ENCODE results near the gene ZNF275. TPM values are rescaled to one million over a fixed set of nuclear protein-coding genes. Genes with fewer than 3 reads are reported as not detected.

Gene ZNF275
- total RNA-seq, 2 experiments from 2014 or later: 14.2 to 14.7 TPM

DNA sequence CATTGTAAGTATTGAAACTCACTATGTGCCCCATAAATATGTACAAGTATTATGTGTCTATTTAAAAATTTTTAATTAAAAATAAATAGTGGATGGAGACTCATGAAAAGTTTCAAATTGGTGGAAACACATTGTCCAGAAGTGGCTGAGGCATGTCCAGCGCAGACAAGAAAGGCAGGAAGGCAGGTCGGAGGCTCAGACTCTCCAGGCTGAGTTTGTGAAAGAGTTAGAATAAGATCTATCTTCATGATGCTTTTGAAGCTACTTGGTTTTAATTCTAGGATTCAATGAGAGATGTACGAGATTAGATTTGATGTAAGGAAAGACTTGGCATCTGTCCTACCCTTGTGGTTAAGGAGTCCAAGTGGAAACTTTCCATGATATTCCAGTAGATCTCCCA is 32.2 kb upstream of the ZNF275 start:
- DNase-seq: no peak
- H3K27me3 Mint-ChIP-seq: peaks cover 20% of the 10 kb centered on the region
- CTCF ChIA-PET: no interaction called here
- TF ChIP-seq, protein P1, sequence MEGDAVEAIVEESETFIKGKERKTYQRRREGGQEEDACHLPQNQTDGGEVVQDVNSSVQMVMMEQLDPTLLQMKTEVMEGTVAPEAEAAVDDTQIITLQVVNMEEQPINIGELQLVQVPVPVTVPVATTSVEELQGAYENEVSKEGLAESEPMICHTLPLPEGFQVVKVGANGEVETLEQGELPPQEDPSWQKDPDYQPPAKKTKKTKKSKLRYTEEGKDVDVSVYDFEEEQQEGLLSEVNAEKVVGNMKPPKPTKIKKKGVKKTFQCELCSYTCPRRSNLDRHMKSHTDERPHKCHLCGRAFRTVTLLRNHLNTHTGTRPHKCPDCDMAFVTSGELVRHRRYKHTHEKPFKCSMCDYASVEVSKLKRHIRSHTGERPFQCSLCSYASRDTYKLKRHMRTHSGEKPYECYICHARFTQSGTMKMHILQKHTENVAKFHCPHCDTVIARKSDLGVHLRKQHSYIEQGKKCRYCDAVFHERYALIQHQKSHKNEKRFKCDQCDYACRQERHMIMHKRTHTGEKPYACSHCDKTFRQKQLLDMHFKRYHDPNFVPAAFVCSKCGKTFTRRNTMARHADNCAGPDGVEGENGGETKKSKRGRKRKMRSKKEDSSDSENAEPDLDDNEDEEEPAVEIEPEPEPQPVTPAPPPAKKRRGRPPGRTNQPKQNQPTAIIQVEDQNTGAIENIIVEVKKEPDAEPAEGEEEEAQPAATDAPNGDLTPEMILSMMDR (IDR thresholded peaks at IDR 0.05): no peak
- H3K4me1 Mint-ChIP-seq (ENCODE audit: low read depth): no peaks in the 10 kb centered on the region
- intact Hi-C loops (cut with micrococcal nuclease): no loop called here
- no peaks in the 10 kb centered on the region for H3K9me3 Mint-ChIP-seq
- no peaks in the 10 kb centered on the region for H3K36me3 Mint-ChIP-seq (ENCODE audit: low read depth)
- H3K27ac Mint-ChIP-seq: no peak overlapping the region
- POLR2A ChIA-PET: no interaction called here
- ATAC-seq: no peak
- no peak overlapping the region for H3K4me3 Mint-ChIP-seq

DNA sequence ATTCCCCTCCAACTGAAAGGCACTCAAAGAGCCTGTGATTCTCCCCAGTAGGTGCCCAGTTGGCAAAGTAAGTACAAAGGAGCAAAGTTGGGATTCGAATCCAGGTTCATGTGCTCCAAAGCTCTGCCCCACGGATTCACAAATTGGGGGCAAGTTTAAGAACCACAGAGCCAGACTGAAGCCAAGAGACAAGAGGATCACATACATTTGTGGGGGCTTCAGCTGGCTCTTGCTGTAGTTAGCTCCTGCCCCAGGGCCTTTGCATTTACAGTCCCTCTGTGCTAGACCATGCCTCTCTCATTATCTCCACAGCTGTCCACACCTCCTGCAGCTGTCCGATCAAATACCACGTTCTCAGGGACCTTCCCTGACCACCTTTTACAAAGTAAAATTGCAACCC is 31.2 kb upstream of the ZNF275 start:
- Mint-ChIP-seq H3K4me1 (ENCODE audit: low read depth) (no peaks in the 10 kb centered on the region), H3K27me3 (peaks cover 20% of the 10 kb centered on the region), H3K36me3 (ENCODE audit: low read depth) (no peaks in the 10 kb centered on the region), H3K9me3 (no peaks in the 10 kb centered on the region), H3K4me3 (no peak overlapping the region), H3K27ac (no peak overlapping the region)
- no peak for ATAC-seq
- CTCF ChIA-PET: no interaction called here
- POLR2A ChIA-PET: no interaction called here
- intact Hi-C loops (cut with micrococcal nuclease): no loop called here
- DNase-seq: no peak
- TF ChIP-seq, protein P1 (IDR thresholded peaks at IDR 0.05): no peak

GRCh38 chrX:153303276-153304262 is 30.4 kb upstream of the ZNF275 start:
- peaks cover 17% of the 10 kb centered on the region for H3K27me3 Mint-ChIP-seq
- no peaks in the 10 kb centered on the region for H3K9me3 Mint-ChIP-seq
- CTCF ChIA-PET: no interaction called here
- ATAC-seq (no peak), DNase-seq (no peak)
- POLR2A ChIA-PET: no interaction called here
- no peaks in the 10 kb centered on the region for H3K36me3 Mint-ChIP-seq (ENCODE audit: low read depth)
- intact Hi-C loops (cut with micrococcal nuclease): no loop called here
- no peak overlapping the region for H3K4me3 Mint-ChIP-seq
- no peak overlapping the region for H3K27ac Mint-ChIP-seq
- H3K4me1 Mint-ChIP-seq (ENCODE audit: low read depth): no peaks in the 10 kb centered on the region
- TF ChIP-seq, protein P1 (IDR thresholded peaks at IDR 0.05): no peak

DNA sequence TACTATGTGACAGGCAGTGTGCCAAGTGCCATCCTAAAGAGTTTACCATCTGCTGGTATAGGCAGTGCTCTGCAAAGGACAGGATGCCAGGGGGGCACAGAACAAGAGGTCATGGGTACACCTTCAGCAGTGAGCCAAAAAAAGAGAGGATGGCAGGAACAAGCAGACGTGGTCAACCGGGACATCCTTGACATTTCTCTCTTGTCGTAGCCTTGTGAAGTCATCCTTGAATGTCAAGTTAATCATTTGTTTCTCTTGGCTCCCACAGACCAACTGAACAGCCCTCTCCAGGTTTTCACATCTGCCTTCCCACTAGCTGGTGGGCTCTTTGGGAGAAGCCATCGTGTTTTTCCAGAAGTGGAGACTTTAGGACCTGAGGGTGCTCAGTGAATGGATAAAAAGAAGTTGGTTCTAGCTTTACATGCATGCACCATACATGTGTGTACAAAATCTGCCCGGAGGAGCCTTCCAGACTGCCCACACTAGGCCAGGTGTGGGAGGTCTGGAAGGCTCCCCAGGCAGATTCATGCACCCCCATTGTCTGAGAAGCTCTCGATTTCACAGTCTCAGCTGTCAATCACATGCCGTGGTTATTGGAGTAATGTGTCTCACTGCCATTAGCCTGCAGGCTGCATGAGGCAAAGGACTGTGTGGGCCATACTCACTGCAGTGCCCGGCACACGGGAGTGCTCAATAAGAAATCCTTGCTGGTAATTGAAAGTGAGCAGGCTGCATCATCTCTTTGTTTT is 28.8 kb upstream of the ZNF275 start:
- TF ChIP-seq, protein P1 (IDR thresholded peaks at IDR 0.05): no peak
- intact Hi-C loops (cut with micrococcal nuclease): no loop called here

GRCh38 chrX:153305972-153306371 is 28.0 kb upstream of the ZNF275 start:
- no peaks in the 10 kb centered on the region for H3K9me3 Mint-ChIP-seq
- no peak overlapping the region for H3K27ac Mint-ChIP-seq
- ChIA-PET POLR2A (no interaction called here), CTCF (no interaction called here)
- ATAC-seq (no peak), DNase-seq (no peak)
- TF ChIP-seq, protein P1 (IDR thresholded peaks at IDR 0.05): no peak
- peaks cover 14% of the 10 kb centered on the region for H3K27me3 Mint-ChIP-seq
- H3K36me3 Mint-ChIP-seq (ENCODE audit: low read depth): no peaks in the 10 kb centered on the region
- no peaks in the 10 kb centered on the region for H3K4me1 Mint-ChIP-seq (ENCODE audit: low read depth)
- H3K4me3 Mint-ChIP-seq: no peak overlapping the region
- intact Hi-C loops (cut with micrococcal nuclease): no loop called here

More for the DNA sequence above, 28.8 kb upstream of the ZNF275 start:
- Mint-ChIP-seq H3K4me3 (no peak overlapping the region), H3K36me3 (ENCODE audit: low read depth) (no peaks in the 10 kb centered on the region), H3K9me3 (no peaks in the 10 kb centered on the region), H3K27me3 (peaks cover 14% of the 10 kb centered on the region), H3K27ac (no peak overlapping the region), H3K4me1 (ENCODE audit: low read depth) (no peaks in the 10 kb centered on the region)
- ChIA-PET CTCF (no interaction called here), POLR2A (no interaction called here)
- ATAC-seq (no peak), DNase-seq (no peak)
